ENCODE data around the gene NPY.
"Not testable (repeated sequence)": the region's sequence is repeated elsewhere in the genome, so short reads cannot be mapped to it uniquely, and the experiment has no call there.

NPY gene

GRCh38 chr7:24283897-24284698 is at the start of gene NPY:
Gene NPY, plus strand, starts transcription at chr7:24284190. Its CDS starts 1,051 bp downstream, at chr7:24285241.
- H3K4me1 ChIP-seq (ENCODE audit: control insufficient read depth, insufficient read depth, low read length, unreplicated experiment), result no peaks in the 10 kb centered on the region
- no peaks in the 10 kb centered on the region for H3K79me2 ChIP-seq (ENCODE audit: control insufficient read depth, insufficient read depth, low read length, unreplicated experiment)
- H3K36me3 ChIP-seq (ENCODE audit: insufficient read depth, low read length), result no peaks in the 10 kb centered on the region
- H3K27ac ChIP-seq (ENCODE audit: low read depth, low read length), result no peak within 1 kb of the TSS
- H2AFZ ChIP-seq (ENCODE audit: low read length, unreplicated experiment), result no peak within 1 kb of the TSS
- peaks cover 67% of the 10 kb centered on the region for H3K27me3 ChIP-seq (ENCODE audit: insufficient read depth, low read length)
- no peak within 1 kb of the TSS for H3K4me3 ChIP-seq (ENCODE audit: low read depth, low read length)

- H3K79me2 ChIP-seq (ENCODE audit: control insufficient read depth, insufficient read depth, low read length, unreplicated experiment), result no peaks in the 10 kb centered on the region
- no peak overlapping the region for H3K27ac ChIP-seq (ENCODE audit: low read depth, low read length)
- H3K27me3 ChIP-seq (ENCODE audit: insufficient read depth, low read length), result no peaks in the 10 kb centered on the region
- H3K4me1 ChIP-seq (ENCODE audit: control insufficient read depth, insufficient read depth, low read length, unreplicated experiment), result no peaks in the 10 kb centered on the region
- H2AFZ ChIP-seq (ENCODE audit: low read length, unreplicated experiment), result no peak overlapping the region
- no peaks in the 10 kb centered on the region for H3K36me3 ChIP-seq (ENCODE audit: insufficient read depth, low read length)
- no peak overlapping the region for H3K4me3 ChIP-seq (ENCODE audit: low read depth, low read length)
These were observed 44.7 kb upstream of the NPY start for GRCh38 chr7:24239260-24239659.

- Histone ChIP-seq H2AFZ (ENCODE audit: low read length, unreplicated experiment) (no peak overlapping the region), H3K27me3 (ENCODE audit: insufficient read depth, low read length) (no peaks in the 10 kb centered on the region), H3K27ac (ENCODE audit: low read depth, low read length) (no peak overlapping the region), H3K79me2 (ENCODE audit: control insufficient read depth, insufficient read depth, low read length, unreplicated experiment) (no peaks in the 10 kb centered on the region), H3K4me3 (ENCODE audit: low read depth, low read length) (no peak overlapping the region), H3K36me3 (ENCODE audit: insufficient read depth, low read length) (no peaks in the 10 kb centered on the region), H3K4me1 (ENCODE audit: control insufficient read depth, insufficient read depth, low read length, unreplicated experiment) (no peaks in the 10 kb centered on the region)
These were observed 42.8 kb upstream of the NPY start for GRCh38 chr7:24241206-24241605.

- Histone ChIP-seq H2AFZ (ENCODE audit: low read length, unreplicated experiment) (no peak overlapping the region), H3K27ac (ENCODE audit: low read depth, low read length) (no peak overlapping the region), H3K4me1 (ENCODE audit: control insufficient read depth, insufficient read depth, low read length, unreplicated experiment) (no peaks in the 10 kb centered on the region), H3K4me3 (ENCODE audit: low read depth, low read length) (no peak overlapping the region), H3K36me3 (ENCODE audit: insufficient read depth, low read length) (no peaks in the 10 kb centered on the region), H3K27me3 (ENCODE audit: insufficient read depth, low read length) (no peaks in the 10 kb centered on the region), H3K79me2 (ENCODE audit: control insufficient read depth, insufficient read depth, low read length, unreplicated experiment) (no peaks in the 10 kb centered on the region)
These were observed 39.4 kb upstream of the NPY start for GRCh38 chr7:24244554-24244953.

- no peaks in the 10 kb centered on the region for H3K79me2 ChIP-seq (ENCODE audit: control insufficient read depth, insufficient read depth, low read length, unreplicated experiment)
- H3K4me1 ChIP-seq (ENCODE audit: control insufficient read depth, insufficient read depth, low read length, unreplicated experiment), result no peaks in the 10 kb centered on the region
- H2AFZ ChIP-seq (ENCODE audit: low read length, unreplicated experiment), result no peak overlapping the region
- no peaks in the 10 kb centered on the region for H3K27me3 ChIP-seq (ENCODE audit: insufficient read depth, low read length)
- no peaks in the 10 kb centered on the region for H3K36me3 ChIP-seq (ENCODE audit: insufficient read depth, low read length)
- no peak overlapping the region for H3K27ac ChIP-seq (ENCODE audit: low read depth, low read length)
- H3K4me3 ChIP-seq (ENCODE audit: low read depth, low read length), result no peak overlapping the region
These were observed 38.6 kb upstream of the NPY start for GRCh38 chr7:24245362-24245761.

GRCh38 chr7:24249266-24249665 is 34.7 kb upstream of the NPY start:
- Histone ChIP-seq H3K4me3 (ENCODE audit: low read depth, low read length) (no peak overlapping the region), H3K36me3 (ENCODE audit: insufficient read depth, low read length) (no peaks in the 10 kb centered on the region), H3K4me1 (ENCODE audit: control insufficient read depth, insufficient read depth, low read length, unreplicated experiment) (no peaks in the 10 kb centered on the region), H3K27me3 (ENCODE audit: insufficient read depth, low read length) (no peaks in the 10 kb centered on the region), H3K79me2 (ENCODE audit: control insufficient read depth, insufficient read depth, low read length, unreplicated experiment) (no peaks in the 10 kb centered on the region), H3K27ac (ENCODE audit: low read depth, low read length) (no peak overlapping the region), H2AFZ (ENCODE audit: low read length, unreplicated experiment) (no peak overlapping the region)

GRCh38 chr7:24251568-24251967 is 32.4 kb upstream of the NPY start:
- H3K4me1 ChIP-seq (ENCODE audit: control insufficient read depth, insufficient read depth, low read length, unreplicated experiment), result no peaks in the 10 kb centered on the region
- H3K4me3 ChIP-seq (ENCODE audit: low read depth, low read length), result no peak overlapping the region

GRCh38 chr7:24255139-24255538 is 28.9 kb upstream of the NPY start:
- Histone ChIP-seq H3K36me3 (ENCODE audit: insufficient read depth, low read length) (no peaks in the 10 kb centered on the region), H3K4me3 (ENCODE audit: low read depth, low read length) (no peak overlapping the region), H3K27ac (ENCODE audit: low read depth, low read length) (no peak overlapping the region), H3K4me1 (ENCODE audit: control insufficient read depth, insufficient read depth, low read length, unreplicated experiment) (no peaks in the 10 kb centered on the region), H3K79me2 (ENCODE audit: control insufficient read depth, insufficient read depth, low read length, unreplicated experiment) (no peaks in the 10 kb centered on the region), H3K27me3 (ENCODE audit: insufficient read depth, low read length) (no peaks in the 10 kb centered on the region), H2AFZ (ENCODE audit: low read length, unreplicated experiment) (no peak overlapping the region)

More at GRCh38 chr7:24251568-24251967, 32.4 kb upstream of the NPY start:
- Histone ChIP-seq H3K27me3 (ENCODE audit: insufficient read depth, low read length) (no peaks in the 10 kb centered on the region), H3K36me3 (ENCODE audit: insufficient read depth, low read length) (no peaks in the 10 kb centered on the region), H3K27ac (ENCODE audit: low read depth, low read length) (no peak overlapping the region), H3K79me2 (ENCODE audit: control insufficient read depth, insufficient read depth, low read length, unreplicated experiment) (no peaks in the 10 kb centered on the region), H2AFZ (ENCODE audit: low read length, unreplicated experiment) (no peak overlapping the region)

- H3K27ac ChIP-seq (ENCODE audit: low read depth, low read length); H3K4me3 ChIP-seq (ENCODE audit: low read depth, low read length); H3K4me1 ChIP-seq (ENCODE audit: control insufficient read depth, insufficient read depth, low read length, unreplicated experiment); H3K36me3 ChIP-seq (ENCODE audit: insufficient read depth, low read length); H3K27me3 ChIP-seq (ENCODE audit: insufficient read depth, low read length); H2AFZ ChIP-seq (ENCODE audit: low read length, unreplicated experiment); H3K79me2 ChIP-seq (ENCODE audit: control insufficient read depth, insufficient read depth, low read length, unreplicated experiment): not testable (repeated sequence)
These were observed 25.7 kb upstream of the NPY start for GRCh38 chr7:24258324-24258723.

GRCh38 chr7:24271938-24272337 is 12.1 kb upstream of the NPY start:
- Histone ChIP-seq H3K4me1 (ENCODE audit: control insufficient read depth, insufficient read depth, low read length, unreplicated experiment) (no peaks in the 10 kb centered on the region), H3K4me3 (ENCODE audit: low read depth, low read length) (no peak overlapping the region), H3K27me3 (ENCODE audit: insufficient read depth, low read length) (no peaks in the 10 kb centered on the region), H3K36me3 (ENCODE audit: insufficient read depth, low read length) (no peaks in the 10 kb centered on the region), H3K79me2 (ENCODE audit: control insufficient read depth, insufficient read depth, low read length, unreplicated experiment) (no peaks in the 10 kb centered on the region), H3K27ac (ENCODE audit: low read depth, low read length) (no peak overlapping the region), H2AFZ (ENCODE audit: low read length, unreplicated experiment) (no peak overlapping the region)

GRCh38 chr7:24279512-24279911 is 4.5 kb upstream of the NPY start:
- no peaks in the 10 kb centered on the region for H3K4me1 ChIP-seq (ENCODE audit: control insufficient read depth, insufficient read depth, low read length, unreplicated experiment)
- peaks cover 23% of the 10 kb centered on the region for H3K27me3 ChIP-seq (ENCODE audit: insufficient read depth, low read length)
- no peaks in the 10 kb centered on the region for H3K36me3 ChIP-seq (ENCODE audit: insufficient read depth, low read length)
- no peak overlapping the region for H2AFZ ChIP-seq (ENCODE audit: low read length, unreplicated experiment)
- H3K79me2 ChIP-seq (ENCODE audit: control insufficient read depth, insufficient read depth, low read length, unreplicated experiment), result no peaks in the 10 kb centered on the region
- H3K4me3 ChIP-seq (ENCODE audit: low read depth, low read length), result no peak overlapping the region
- no peak overlapping the region for H3K27ac ChIP-seq (ENCODE audit: low read depth, low read length)

Measured in ACC112 (cell line).